Endothelial cell of umbilical vein (primary cell): ENCODE data around the gene RFX1.
A peak's percentile ranks its signal among the peaks of the same experiment; 100 is the strongest.

ENCODE experiments used
- CTCF ChIP-seq, 2 donors: IDR thresholded peaks; 1 replicate in 1 of 2; 2 replicates in 1 of 2; pipeline ENCODE4 v1.5.1; 2011; ENCODE audit warnings: low read length in 2 of 2, mild to moderate bottlenecking in 2 of 2, moderate library complexity in 2 of 2, control low read depth in 1 of 2, inconsistent platforms in 1 of 2, low read depth in 1 of 2; ENCODE audit not compliant: insufficient read depth in 1 of 2; ENCODE audit errors: extremely low read depth in 1 of 2
- EZH2 ChIP-seq: IDR thresholded peaks from 2 replicates; pipeline ENCODE4 v1.6.1; 2012; ENCODE audit warnings: borderline replicate concordance, low read depth, mild to moderate bottlenecking, moderate library complexity, low read length, inconsistent platforms; ENCODE audit not compliant: severe bottlenecking
- GATA2 ChIP-seq: IDR thresholded peaks from 2 replicates; pipeline ENCODE4 v1.7.0; 2011; ENCODE audit warnings: low read depth, mild to moderate bottlenecking, moderate library complexity, mixed read lengths, low read length; ENCODE audit not compliant: insufficient read length, insufficient read depth
- JUN ChIP-seq: IDR thresholded peaks from 2 replicates; pipeline ENCODE4 v1.6.1; 2011; ENCODE audit warnings: borderline replicate concordance, low read depth; ENCODE audit not compliant: insufficient read length, insufficient read depth
- POLR2A ChIP-seq: IDR thresholded peaks from 2 replicates; pipeline ENCODE4 v1.6.1; 2012; ENCODE audit warnings: low read depth, mild to moderate bottlenecking, control low read depth, low read length
- POLR2AphosphoS5 ChIP-seq: IDR thresholded peaks from 2 replicates; pipeline ENCODE4 v1.6.1; 2012; ENCODE audit warnings: low read depth, mild to moderate bottlenecking, control low read depth, low read length, moderate library complexity; ENCODE audit not compliant: insufficient read depth

GRCh38 chr19:14031719-14032480 lies 25.8 kb upstream of the RFX1 start, which contains the start of gene IL27RA:
- TF ChIP-seq CTCF (IDR thresholded peaks at IDR 0.05; ENCODE audit: extremely low read depth in 1 of 2, insufficient read depth in 1 of 2, low read depth in 1 of 2, low read length in 2 of 2): peak; percentile 48 to 77
- no peak for TF ChIP-seq POLR2AphosphoS5
- no peak for TF ChIP-seq POLR2A
- TF ChIP-seq GATA2: no peak
- no peak for TF ChIP-seq EZH2
- TF ChIP-seq JUN: no peak
